NCI-H2081 (cell line): ENCODE measurements around the gene TSPAN1.

ENCODE experiments used
- DNase-seq, 2 experiments: peaks; one replicate each; lab custom pipeline; 2025; lab: John Stamatoyannopoulos, UW

TSPAN1 gene

GRCh38 chr1:46160212-46160611 lies 14.7 kb upstream of the TSPAN1 start:
- DNase-seq, result no peak

GRCh38 chr1:46166521-46167462 lies 8.1 kb upstream of the TSPAN1 start:
- no peak for DNase-seq

GRCh38 chr1:46168477-46168876 lies 6.4 kb upstream of the TSPAN1 start:
- DNase-seq, result no peak

GRCh38 chr1:46169811-46170454 lies 5.0 kb upstream of the TSPAN1 start:
- DNase-seq, result no peak

GRCh38 chr1:46171351-46171750 lies 3.5 kb upstream of the TSPAN1 start:
- DNase-seq, result no peak

- no peak for DNase-seq
Measured at GRCh38 chr1:46171871-46172270, 3.0 kb upstream of the TSPAN1 start.

GRCh38 chr1:46172321-46172720 lies 2.6 kb upstream of the TSPAN1 start:
- DNase-seq, result no peak

GRCh38 chr1:46173361-46173856 lies 1.5 kb upstream of the TSPAN1 start:
- DNase-seq, result no peak

GRCh38 chr1:46175243-46175642 lies 356 bp downstream of the TSPAN1 start:
- no peak for DNase-seq

GRCh38 chr1:46176211-46176865 lies 1.5 kb downstream of the TSPAN1 start, which contains the start of gene P3R3URF:
TSS of gene P3R3URF (minus strand) at chr1:46176488. CDS start at chr1:46176471, 17 bp downstream.
- DNase-seq, result no peak

GRCh38 chr1:46179138-46180081 lies 4.5 kb downstream of the TSPAN1 start:
- peak; percentile 84 to 92 for DNase-seq

GRCh38 chr1:46180082-46180616 lies 5.3 kb downstream of the TSPAN1 start:
- peak in 1 of 2 experiments; percentile 18 for DNase-seq

GRCh38 chr1:46181343-46182260 lies 6.7 kb downstream of the TSPAN1 start:
- DNase-seq, result no peak

- DNase-seq, result peak; percentile 57 to 74
Measured at GRCh38 chr1:46183079-46183847, 8.4 kb downstream of the TSPAN1 start.

GRCh38 chr1:46183926-46184557 lies 9.2 kb downstream of the TSPAN1 start:
- no peak for DNase-seq

GRCh38 chr1:46184920-46185658 lies 10.2 kb downstream of the TSPAN1 start:
- DNase-seq, result no peak

GRCh38 chr1:46186076-46186475 lies 11.2 kb downstream of the TSPAN1 start:
- no peak for DNase-seq
